H9 (cell line): ENCODE measurements around the gene DDIAS. TPM values are rescaled to one million over a fixed set of nuclear protein-coding genes. Genes with fewer than 3 reads are reported as not detected.

Source experiments
- DNase-seq: peaks from one replicate; pipeline ENCODE4 v3.0.0-alpha.2; 2017
- H2AFZ ChIP-seq: one replicate; pipeline ENCODE4 v1.6.1; 2013; ENCODE audit warnings: mild to moderate bottlenecking, low read length, control low read depth, moderate library complexity
- H2AK5ac ChIP-seq: 2 replicates; pipeline ENCODE4 v1.6.1; 2013; ENCODE audit warnings: low read length, control low read depth, mixed read lengths; ENCODE audit not compliant: insufficient read length
- H2BK120ac ChIP-seq: one replicate; pipeline ENCODE4 v1.6.1; 2013; ENCODE audit warnings: low read depth, mild to moderate bottlenecking, low read length, control low read depth, inconsistent platforms; ENCODE audit not compliant: poor library complexity, severe bottlenecking
- H2BK12ac ChIP-seq: 2 replicates; pipeline ENCODE4 v1.6.1; 2013; ENCODE audit warnings: low read length, control low read depth, mixed read lengths, low read depth; ENCODE audit not compliant: insufficient read length
- H2BK15ac ChIP-seq: 2 replicates; pipeline ENCODE4 v1.6.1; 2013; ENCODE audit warnings: low read depth, low read length, control low read depth
- H2BK20ac ChIP-seq: one replicate; pipeline ENCODE4 v1.6.1; 2013; ENCODE audit warnings: low read depth, mild to moderate bottlenecking, low read length, control low read depth, inconsistent platforms; ENCODE audit not compliant: poor library complexity, severe bottlenecking
- H2BK5ac ChIP-seq: 2 replicates; pipeline ENCODE4 v1.6.1; 2013; ENCODE audit warnings: low read length, control low read depth, mixed read lengths; ENCODE audit not compliant: insufficient read length
- H3K14ac ChIP-seq: 2 replicates; pipeline ENCODE4 v1.6.1; 2013; ENCODE audit warnings: low read length, control low read depth; ENCODE audit not compliant: insufficient read depth
- H3K18ac ChIP-seq: 2 replicates; pipeline ENCODE4 v1.6.1; 2013; ENCODE audit warnings: low read depth, mild to moderate bottlenecking, mixed read lengths, low read length, control low read depth; ENCODE audit not compliant: insufficient read length
- H3K23ac ChIP-seq: 2 replicates; pipeline ENCODE4 v1.6.1; 2013; ENCODE audit warnings: low read length, control low read depth, mixed read lengths, low read depth; ENCODE audit not compliant: insufficient read length
- H3K23me2 ChIP-seq: 2 replicates; pipeline ENCODE4 v1.6.1; 2013; ENCODE audit warnings: low read depth, mild to moderate bottlenecking, mixed read lengths, low read length, control low read depth; ENCODE audit not compliant: insufficient read length, poor library complexity, severe bottlenecking
- H3K27ac ChIP-seq: 2 replicates; pipeline ENCODE4 v1.5.1; 2013; ENCODE audit warnings: low read length, control low read depth, mixed read lengths, low read depth; ENCODE audit not compliant: insufficient read length
- H3K27me3 ChIP-seq: 2 replicates; pipeline ENCODE4 v1.6.1; 2013; ENCODE audit warnings: low read length, control low read depth, inconsistent platforms; ENCODE audit not compliant: insufficient read depth
- H3K4ac ChIP-seq: 2 replicates; pipeline ENCODE4 v1.6.1; 2013; ENCODE audit warnings: low read depth, mild to moderate bottlenecking, control low read depth, inconsistent platforms, low read length, moderate library complexity
- H3K4me1 ChIP-seq: 2 replicates; pipeline ENCODE4 v1.6.1; 2013; ENCODE audit warnings: low read length, control low read depth, inconsistent platforms; ENCODE audit not compliant: insufficient read depth
- H3K4me2 ChIP-seq: 2 replicates; pipeline ENCODE4 v1.6.1; 2013; ENCODE audit warnings: low read length, control low read depth, mixed read lengths; ENCODE audit not compliant: insufficient read length, insufficient read depth
- H3K56ac ChIP-seq: 2 replicates; pipeline ENCODE4 v1.6.1; 2013; ENCODE audit warnings: low read depth, mild to moderate bottlenecking, mixed read lengths, low read length, control low read depth; ENCODE audit not compliant: insufficient read length
- H3K79me1 ChIP-seq: 2 replicates; pipeline ENCODE4 v1.6.1; 2013; ENCODE audit warnings: low read depth, mild to moderate bottlenecking, moderate library complexity, low read length, control low read depth, inconsistent platforms; ENCODE audit not compliant: insufficient read depth, poor library complexity, severe bottlenecking
- H3K79me2 ChIP-seq: 2 replicates; pipeline ENCODE4 v1.6.1; 2013; ENCODE audit warnings: low read length, control low read depth, inconsistent platforms; ENCODE audit not compliant: insufficient read depth
- H3K9ac ChIP-seq: 2 replicates; pipeline ENCODE4 v1.6.1; 2013; ENCODE audit warnings: low read length, control low read depth, mixed read lengths; ENCODE audit not compliant: insufficient read length; ENCODE audit errors: extremely low read depth
- H3K9me3 ChIP-seq: one replicate; pipeline ENCODE4 v1.6.1; 2013; ENCODE audit warnings: low read depth, low read length, inconsistent platforms; ENCODE audit not compliant: control insufficient read depth
- H3T11ph ChIP-seq: one replicate; pipeline ENCODE4 v1.6.1; 2013; ENCODE audit warnings: mild to moderate bottlenecking, low read length, control low read depth, inconsistent platforms
- H4K20me1 ChIP-seq: one replicate; pipeline ENCODE4 v1.6.1; 2013; ENCODE audit not compliant: control insufficient read depth, insufficient read length, insufficient read depth
- H4K5ac ChIP-seq: 2 replicates; pipeline ENCODE4 v1.6.1; 2013; ENCODE audit warnings: low read depth, mild to moderate bottlenecking, mixed read lengths, low read length, control low read depth; ENCODE audit not compliant: insufficient read length
- H4K8ac ChIP-seq: replicated peaks from 2 replicates; pipeline ENCODE4 v1.6.1; 2013; ENCODE audit warnings: low read length, control low read depth, mixed read lengths, low read depth; ENCODE audit not compliant: insufficient read length
- H4K91ac ChIP-seq: 2 replicates; pipeline ENCODE4 v1.6.1; 2013; ENCODE audit warnings: low read depth, mild to moderate bottlenecking, moderate library complexity, mixed read lengths, low read length, control low read depth; ENCODE audit not compliant: insufficient read length
- H3K27ac Mint-ChIP-seq, 3 experiments: 2 replicates in 2 of 3; 3 replicates in 1 of 3; pipeline ENCODE4 v1.8.0; 2020 to 2021; ENCODE audit warnings: mixed read lengths in 3 of 3, mild to moderate bottlenecking in 1 of 3, moderate library complexity in 1 of 3
- H3K27me3 Mint-ChIP-seq: 2 replicates; pipeline ENCODE4 v1.8.0; 2021; ENCODE audit warnings: low read depth, mild to moderate bottlenecking, moderate library complexity, mixed read lengths
- H3K36me3 Mint-ChIP-seq, 3 experiments: 2 replicates in 2 of 3; 3 replicates in 1 of 3; pipeline ENCODE4 v1.8.0; 2020 to 2021; ENCODE audit warnings: low read depth in 3 of 3, mixed read lengths in 3 of 3; ENCODE audit not compliant: insufficient read depth in 1 of 3
- H3K4me1 Mint-ChIP-seq, 2 experiments: 2 replicates each; pipeline ENCODE4 v1.8.0; 2020; ENCODE audit warnings: mixed read lengths in 2 of 2
- H3K4me3 Mint-ChIP-seq, 2 experiments: 2 replicates in 1 of 2; 3 replicates in 1 of 2; pipeline ENCODE4 v1.8.0; 2020 to 2021; ENCODE audit warnings: mild to moderate bottlenecking in 2 of 2, mixed read lengths in 2 of 2, moderate library complexity in 1 of 2
- H3K9me3 Mint-ChIP-seq, 2 experiments: 2 replicates in 1 of 2; 3 replicates in 1 of 2; pipeline ENCODE4 v1.8.0; 2020; ENCODE audit warnings: mild to moderate bottlenecking in 2 of 2, mixed read lengths in 2 of 2, moderate library complexity in 1 of 2
- total RNA-seq: library from RNA; stranded (reverse); gene quantifications from 2 replicates; pipeline ENCODE4 v1.2.1, GENCODE V29; 2021
- TF ChIP-seq, protein P1 (sequence below): fragments of 200-600 bp; sonication (generic); conservative IDR thresholded peaks from 3 replicates; pipeline ENCODE4 v1.8.0; 2021; ENCODE audit warnings: antibody characterized with exemption, mild to moderate bottlenecking

The DDIAS gene
- total RNA-seq, 1 experiment from 2014 or later, result 18.6 TPM

DNA sequence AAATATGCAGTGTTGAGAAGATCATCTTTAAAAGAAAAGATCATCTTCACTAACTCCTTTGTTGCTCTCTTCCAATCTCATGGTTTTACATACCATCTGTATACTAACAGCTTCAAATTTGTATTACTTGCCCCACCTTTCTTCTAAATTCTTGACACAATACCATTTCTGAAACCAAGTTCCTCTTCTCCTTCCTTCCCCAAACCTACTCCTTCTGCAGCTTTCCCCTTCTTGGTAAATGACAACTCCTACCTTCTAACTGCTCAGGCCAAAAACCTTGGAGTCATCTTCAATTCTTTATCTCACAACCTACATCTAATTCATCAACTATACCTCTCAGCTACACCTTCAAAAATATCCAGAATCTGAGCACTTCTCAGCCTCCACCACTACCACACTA, 10.6 kb upstream of the DDIAS start:
- Histone ChIP-seq H3K56ac (no peak overlapping the region), H2BK120ac (no peak overlapping the region), H2AFZ (no peak overlapping the region), H3K9ac (no peak overlapping the region), H3K27me3 (no peaks in the 10 kb centered on the region), H3K9me3 (no peaks in the 10 kb centered on the region), H3K23ac (no peak overlapping the region), H3K79me1 (peaks cover 3% of the 10 kb centered on the region), H4K5ac (no peak overlapping the region), H2AK5ac (no peak overlapping the region), H3K4me1 (no peaks in the 10 kb centered on the region), H4K91ac (no peak overlapping the region), H2BK20ac (no peak overlapping the region), H3K4ac (no peak overlapping the region), H3K18ac (no peak overlapping the region), H3K27ac (no peak overlapping the region), H3K4me2 (no peak overlapping the region), H2BK5ac (no peak overlapping the region), H3K79me2 (peaks cover 2% of the 10 kb centered on the region; the same call in 1 of the 2 replicates), H2BK15ac (no peak overlapping the region), H3T11ph (no peak overlapping the region), H3K14ac (no peak overlapping the region), H4K20me1 (no peaks in the 10 kb centered on the region), H3K23me2 (no peaks in the 10 kb centered on the region), H4K8ac (no peak overlapping the region), H2BK12ac (no peak overlapping the region)
- H3K36me3 Mint-ChIP-seq, result no peaks in the 10 kb centered on the region; a peak in 1 of 7 replicates
- H3K4me3 Mint-ChIP-seq, result no peak overlapping the region
- H3K4me1 Mint-ChIP-seq, result peaks cover 2 to 7% of the 10 kb centered on the region in 2 experiments; a peak in 2 of 4 replicates
- no peaks in the 10 kb centered on the region for H3K9me3 Mint-ChIP-seq
- no peak for DNase-seq
- H3K27me3 Mint-ChIP-seq, result no peaks in the 10 kb centered on the region; the same call in 1 of the 2 replicates
- TF ChIP-seq, protein P1, sequence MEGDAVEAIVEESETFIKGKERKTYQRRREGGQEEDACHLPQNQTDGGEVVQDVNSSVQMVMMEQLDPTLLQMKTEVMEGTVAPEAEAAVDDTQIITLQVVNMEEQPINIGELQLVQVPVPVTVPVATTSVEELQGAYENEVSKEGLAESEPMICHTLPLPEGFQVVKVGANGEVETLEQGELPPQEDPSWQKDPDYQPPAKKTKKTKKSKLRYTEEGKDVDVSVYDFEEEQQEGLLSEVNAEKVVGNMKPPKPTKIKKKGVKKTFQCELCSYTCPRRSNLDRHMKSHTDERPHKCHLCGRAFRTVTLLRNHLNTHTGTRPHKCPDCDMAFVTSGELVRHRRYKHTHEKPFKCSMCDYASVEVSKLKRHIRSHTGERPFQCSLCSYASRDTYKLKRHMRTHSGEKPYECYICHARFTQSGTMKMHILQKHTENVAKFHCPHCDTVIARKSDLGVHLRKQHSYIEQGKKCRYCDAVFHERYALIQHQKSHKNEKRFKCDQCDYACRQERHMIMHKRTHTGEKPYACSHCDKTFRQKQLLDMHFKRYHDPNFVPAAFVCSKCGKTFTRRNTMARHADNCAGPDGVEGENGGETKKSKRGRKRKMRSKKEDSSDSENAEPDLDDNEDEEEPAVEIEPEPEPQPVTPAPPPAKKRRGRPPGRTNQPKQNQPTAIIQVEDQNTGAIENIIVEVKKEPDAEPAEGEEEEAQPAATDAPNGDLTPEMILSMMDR, result no peak
- no peak overlapping the region for H3K27ac Mint-ChIP-seq
